ENCODE measurements around the gene GIMAP5. TPM values are rescaled to one million over a fixed set of nuclear protein-coding genes. Genes with fewer than 3 reads are reported as not detected.

Gene GIMAP5
- total and polyA plus RNA-seq, 2 of the 13 experiments (the other 11 are each of a cell fraction or from before 2014, with no cell fraction given): not detected

DNA sequence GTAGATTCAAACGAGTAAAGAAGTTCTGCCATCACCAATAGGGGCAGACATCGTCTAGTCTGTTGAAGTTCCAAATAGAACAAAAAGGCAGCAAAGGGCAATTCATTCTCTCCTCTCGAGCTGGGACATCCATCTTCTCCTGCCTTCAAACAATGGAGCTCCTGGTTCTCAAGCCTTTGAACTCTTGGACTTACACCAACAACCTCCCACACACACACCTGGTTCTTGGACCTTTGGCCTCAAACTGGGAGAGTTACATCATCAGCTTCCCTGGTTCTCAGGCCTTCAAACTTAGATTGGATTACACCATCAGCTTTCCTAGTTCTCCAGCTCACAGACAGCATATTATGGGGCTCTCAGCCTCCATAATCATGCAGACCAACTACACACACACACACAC, 9.8 kb upstream of the GIMAP5 start (continued):
- TF ChIP-seq TFE3 (CRISPR knock-in tag; IDR thresholded peaks at IDR 0.05) (no peak), ZNF230 (CRISPR knock-in tag; IDR thresholded peaks at IDR 0.05) (no peak), ZKSCAN1 (IDR thresholded peaks at IDR 0.05; ENCODE audit: low read length) (no peak), FOXA3 (CRISPR knock-in tag; IDR thresholded peaks at IDR 0.05) (peak; percentile 43; the same call in 1 of the 2 replicates), ZNF362 (CRISPR knock-in tag; IDR thresholded peaks at IDR 0.05; ENCODE audit: borderline replicate concordance) (no peak), MEIS2 (CRISPR knock-in tag; IDR thresholded peaks at IDR 0.05) (no peak), ZNF496 (CRISPR knock-in tag; IDR thresholded peaks at IDR 0.05; ENCODE audit: insufficient replicate concordance) (no peak), MBNL3 (CRISPR knock-in tag; conservative IDR thresholded peaks at IDR 0.05) (no peak), CENPX (CRISPR knock-in tag; IDR thresholded peaks at IDR 0.05) (no peak), SSRP1 (CRISPR knock-in tag; IDR thresholded peaks at IDR 0.05) (no peak), NRL (CRISPR knock-in tag; IDR thresholded peaks at IDR 0.05; ENCODE audit: borderline replicate concordance) (no peak), TCF7L2 (IDR thresholded peaks at IDR 0.05; ENCODE audit: low read depth, low read length) (no peak), RERE (CRISPR knock-in tag; IDR thresholded peaks at IDR 0.05; ENCODE audit: low read depth) (no peak), TRIM24 (CRISPR knock-in tag; IDR thresholded peaks at IDR 0.05) (no peak), TAF1 (CRISPR knock-in tag; IDR thresholded peaks at IDR 0.05) (no peak)
- TF ChIP-seq, protein P1, sequence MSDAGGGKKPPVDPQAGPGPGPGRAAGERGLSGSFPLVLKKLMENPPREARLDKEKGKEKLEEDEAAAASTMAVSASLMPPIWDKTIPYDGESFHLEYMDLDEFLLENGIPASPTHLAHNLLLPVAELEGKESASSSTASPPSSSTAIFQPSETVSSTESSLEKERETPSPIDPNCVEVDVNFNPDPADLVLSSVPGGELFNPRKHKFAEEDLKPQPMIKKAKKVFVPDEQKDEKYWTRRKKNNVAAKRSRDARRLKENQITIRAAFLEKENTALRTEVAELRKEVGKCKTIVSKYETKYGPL (CRISPR knock-in tag; IDR thresholded peaks at IDR 0.05): peak; percentile 59; the same call in 1 of the 2 replicates
- TF ChIP-seq, protein P2, sequence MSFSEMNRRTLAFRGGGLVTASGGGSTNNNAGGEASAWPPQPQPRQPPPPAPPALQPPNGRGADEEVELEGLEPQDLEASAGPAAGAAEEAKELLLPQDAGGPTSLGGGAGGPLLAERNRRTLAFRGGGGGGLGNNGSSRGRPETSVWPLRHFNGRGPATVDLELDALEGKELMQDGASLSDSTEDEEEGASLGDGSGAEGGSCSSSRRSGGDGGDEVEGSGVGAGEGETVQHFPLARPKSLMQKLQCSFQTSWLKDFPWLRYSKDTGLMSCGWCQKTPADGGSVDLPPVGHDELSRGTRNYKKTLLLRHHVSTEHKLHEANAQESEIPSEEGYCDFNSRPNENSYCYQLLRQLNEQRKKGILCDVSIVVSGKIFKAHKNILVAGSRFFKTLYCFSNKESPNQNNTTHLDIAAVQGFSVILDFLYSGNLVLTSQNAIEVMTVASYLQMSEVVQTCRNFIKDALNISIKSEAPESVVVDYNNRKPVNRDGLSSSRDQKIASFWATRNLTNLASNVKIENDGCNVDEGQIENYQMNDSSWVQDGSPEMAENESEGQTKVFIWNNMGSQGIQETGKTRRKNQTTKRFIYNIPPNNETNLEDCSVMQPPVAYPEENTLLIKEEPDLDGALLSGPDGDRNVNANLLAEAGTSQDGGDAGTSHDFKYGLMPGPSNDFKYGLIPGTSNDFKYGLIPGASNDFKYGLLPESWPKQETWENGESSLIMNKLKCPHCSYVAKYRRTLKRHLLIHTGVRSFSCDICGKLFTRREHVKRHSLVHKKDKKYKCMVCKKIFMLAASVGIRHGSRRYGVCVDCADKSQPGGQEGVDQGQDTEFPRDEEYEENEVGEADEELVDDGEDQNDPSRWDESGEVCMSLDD (CRISPR knock-in tag; IDR thresholded peaks at IDR 0.05; ENCODE audit: borderline replicate concordance): no peak
- TF ChIP-seq, protein P3, sequence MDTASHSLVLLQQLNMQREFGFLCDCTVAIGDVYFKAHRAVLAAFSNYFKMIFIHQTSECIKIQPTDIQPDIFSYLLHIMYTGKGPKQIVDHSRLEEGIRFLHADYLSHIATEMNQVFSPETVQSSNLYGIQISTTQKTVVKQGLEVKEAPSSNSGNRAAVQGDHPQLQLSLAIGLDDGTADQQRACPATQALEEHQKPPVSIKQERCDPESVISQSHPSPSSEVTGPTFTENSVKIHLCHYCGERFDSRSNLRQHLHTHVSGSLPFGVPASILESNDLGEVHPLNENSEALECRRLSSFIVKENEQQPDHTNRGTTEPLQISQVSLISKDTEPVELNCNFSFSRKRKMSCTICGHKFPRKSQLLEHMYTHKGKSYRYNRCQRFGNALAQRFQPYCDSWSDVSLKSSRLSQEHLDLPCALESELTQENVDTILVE (CRISPR knock-in tag; IDR thresholded peaks at IDR 0.05): no peak
